WTC11 (cell line): Measurements from ENCODE around the gene LOC101059915.

Source experiments
- ATAC-seq: fragments of 200-7000 bp; cut with Tn5 transposase; 2 replicates; pipeline ENCODE4 v1.10.0; 2021; ENCODE audit warnings: mild to moderate bottlenecking, moderate library complexity
- CTCF ChIA-PET: fragments of 300-600 bp; sonication (Branson Sonifier 250); formaldehyde crosslinking; loops from one replicate; lab custom pipeline; 2021; ENCODE audit warnings: antibody characterized with exemption; lab: Charles Lee
- POLR2A ChIA-PET: fragments of 350-600 bp; sonication (Branson Sonifier 250); formaldehyde crosslinking; loops from one replicate; lab custom pipeline; 2021; ENCODE audit warnings: antibody characterized with exemption; lab: Charles Lee
- DNase-seq: peaks from one replicate; pipeline ENCODE4 v3.0.0; 2021; ENCODE audit warnings: low spot score
- H3K27ac Mint-ChIP-seq: 2 replicates; pipeline ENCODE4 v1.8.0; 2021; ENCODE audit warnings: mixed read lengths
- H3K27me3 Mint-ChIP-seq: 2 replicates; pipeline ENCODE4 v1.8.0; 2021; ENCODE audit warnings: low read depth, mild to moderate bottlenecking, moderate library complexity, mixed read lengths
- H3K36me3 Mint-ChIP-seq: 2 replicates; pipeline ENCODE4 v1.8.0; 2021; ENCODE audit warnings: mixed read lengths
- H3K4me1 Mint-ChIP-seq: 2 replicates; pipeline ENCODE4 v1.8.0; 2022; ENCODE audit warnings: mixed read lengths
- H3K4me3 Mint-ChIP-seq: 2 replicates; pipeline ENCODE4 v1.8.0; 2021; ENCODE audit warnings: mild to moderate bottlenecking, moderate library complexity, mixed read lengths
- H3K9me3 Mint-ChIP-seq: 2 replicates; pipeline ENCODE4 v1.8.0; 2021; ENCODE audit warnings: mixed read lengths
- CREB1 ChIP-seq: sonication (generic); formaldehyde crosslinking; IDR thresholded peaks from 2 replicates; pipeline ENCODE4 v1.8.0; 2023; ENCODE audit warnings: mild to moderate bottlenecking, missing genetic modification reagents
- ELF4 ChIP-seq: sonication (generic); formaldehyde crosslinking; IDR thresholded peaks from 2 replicates; pipeline ENCODE4 v1.8.1; 2022; ENCODE audit warnings: low read depth, mild to moderate bottlenecking, moderate library complexity, missing genetic modification reagents
- FOXP1 ChIP-seq: sonication (generic); formaldehyde crosslinking; IDR thresholded peaks from 2 replicates; pipeline ENCODE4 v1.8.0; 2022; ENCODE audit warnings: missing genetic modification reagents, mild to moderate bottlenecking, moderate library complexity, borderline replicate concordance
- HMGA2 ChIP-seq: fragments of 250-450 bp; sonication (Bioruptor Pico); IDR thresholded peaks from 2 replicates; pipeline ENCODE4 v1.4.0; 2021; ENCODE audit warnings: mild to moderate bottlenecking, moderate library complexity
- JAZF1 ChIP-seq: fragments of 250-450 bp; sonication (Bioruptor Pico); IDR thresholded peaks from 2 replicates; pipeline ENCODE4 v1.9.0; 2021; ENCODE audit warnings: moderate library complexity, mild to moderate bottlenecking, inconsistent platforms
- MXD4 ChIP-seq: fragments of 250-450 bp; sonication (Bioruptor Pico); IDR thresholded peaks from 2 replicates; pipeline ENCODE4 v1.8.0; 2021; ENCODE audit warnings: mild to moderate bottlenecking, moderate library complexity, borderline replicate concordance
- MYBL2 ChIP-seq: sonication (generic); formaldehyde crosslinking; IDR thresholded peaks from 2 replicates; pipeline ENCODE4 v1.8.1; 2023; ENCODE audit warnings: mild to moderate bottlenecking, moderate library complexity, missing genetic modification reagents
- SMAD4 ChIP-seq: sonication (generic); formaldehyde crosslinking; IDR thresholded peaks from 2 replicates; pipeline ENCODE4 v1.8.0; 2022; ENCODE audit warnings: mild to moderate bottlenecking, missing genetic modification reagents
- TEAD1 ChIP-seq: sonication (generic); formaldehyde crosslinking; IDR thresholded peaks from 2 replicates; pipeline ENCODE4 v1.8.0; 2022; ENCODE audit warnings: mild to moderate bottlenecking, missing genetic modification reagents
- TEAD4 ChIP-seq: sonication (generic); formaldehyde crosslinking; IDR thresholded peaks from 2 replicates; pipeline ENCODE4 v1.8.0; 2022; ENCODE audit warnings: mild to moderate bottlenecking, missing genetic modification reagents
- ZMAT4 ChIP-seq: fragments of 250-450 bp; sonication (Bioruptor Pico); IDR thresholded peaks from 2 replicates; pipeline ENCODE4 v1.9.0; 2021; ENCODE audit warnings: mild to moderate bottlenecking
- ZNF219 ChIP-seq: sonication (generic); formaldehyde crosslinking; IDR thresholded peaks from 2 replicates; pipeline ENCODE4 v1.8.0; 2023; ENCODE audit warnings: missing genetic modification reagents, mild to moderate bottlenecking, borderline replicate concordance
- ZNF263 ChIP-seq: sonication (generic); formaldehyde crosslinking; IDR thresholded peaks from 2 replicates; pipeline ENCODE4 v1.8.1; 2022; ENCODE audit warnings: low read depth, mild to moderate bottlenecking, moderate library complexity, missing genetic modification reagents
- ZNF317 ChIP-seq: sonication (generic); formaldehyde crosslinking; IDR thresholded peaks from 2 replicates; pipeline ENCODE4 v1.8.1; 2023; ENCODE audit warnings: low read depth, mild to moderate bottlenecking, moderate library complexity, missing genetic modification reagents, borderline replicate concordance
- ZNF396 ChIP-seq: fragments of 250-450 bp; sonication (Bioruptor Pico); IDR thresholded peaks from 2 replicates; pipeline ENCODE4 v1.8.0; 2021; ENCODE audit warnings: mild to moderate bottlenecking, moderate library complexity, borderline replicate concordance
- ZNF416 ChIP-seq: fragments of 250-450 bp; sonication (Bioruptor Pico); IDR thresholded peaks from 2 replicates; pipeline ENCODE4 v1.9.0; 2021; ENCODE audit warnings: mild to moderate bottlenecking, inconsistent platforms
- TF ChIP-seq, protein P1 (sequence below): sonication (generic); formaldehyde crosslinking; IDR thresholded peaks from 2 replicates; pipeline ENCODE4 v1.8.1; 2023; ENCODE audit warnings: mild to moderate bottlenecking, missing genetic modification reagents
- TF ChIP-seq, protein P2 (sequence below): sonication (generic); formaldehyde crosslinking; IDR thresholded peaks from 2 replicates; pipeline ENCODE4 v1.8.0; 2022; ENCODE audit warnings: mild to moderate bottlenecking, missing genetic modification reagents
- TF ChIP-seq, protein P3 (sequence below): sonication (generic); formaldehyde crosslinking; IDR thresholded peaks from 2 replicates; pipeline ENCODE4 v1.8.0; 2023; ENCODE audit warnings: missing genetic modification reagents, mild to moderate bottlenecking, borderline replicate concordance
- TF ChIP-seq, protein P4 (sequence below): sonication (generic); formaldehyde crosslinking; IDR thresholded peaks from 2 replicates; pipeline ENCODE4 v1.8.1; 2023; ENCODE audit warnings: mild to moderate bottlenecking, missing genetic modification reagents, borderline replicate concordance
- TF ChIP-seq, protein P5 (sequence below): sonication (generic); formaldehyde crosslinking; IDR thresholded peaks from 2 replicates; pipeline ENCODE4 v1.8.0; 2022; ENCODE audit warnings: mild to moderate bottlenecking, missing genetic modification reagents

Gene LOC101059915

DNA sequence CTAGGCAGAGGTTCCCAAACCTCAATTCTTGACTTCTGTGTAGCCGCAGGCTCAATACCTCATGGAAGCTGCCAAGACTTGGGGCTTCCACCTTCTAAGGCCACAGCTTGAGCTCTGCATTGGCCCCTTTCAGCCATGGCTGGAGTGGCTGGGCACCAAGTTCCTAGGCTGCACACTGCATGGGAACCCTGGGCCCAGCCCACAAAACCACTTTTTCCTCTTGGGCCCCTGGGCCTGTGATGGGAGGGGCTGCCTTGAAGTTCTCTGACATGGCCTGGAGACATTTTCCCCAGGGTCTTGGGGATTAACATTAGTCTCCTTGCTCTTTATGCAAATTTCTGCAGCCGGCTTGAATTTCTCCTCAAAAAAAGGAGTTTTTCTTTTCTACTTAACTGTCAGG, 14.0 kb upstream of the LOC101059915 start:
- ATAC-seq: no peak
- POLR2A ChIA-PET: no interaction called here
- TF ChIP-seq ZNF416 (CRISPR knock-in tag): no peak
- TF ChIP-seq ELF4 (CRISPR knock-in tag): no peak
- TF ChIP-seq FOXP1 (CRISPR knock-in tag): no peak
- TF ChIP-seq MXD4: no peak
- TF ChIP-seq ZMAT4 (CRISPR knock-in tag): no peak
- no peak for TF ChIP-seq TEAD4 (CRISPR knock-in tag)
- TF ChIP-seq, protein P1, sequence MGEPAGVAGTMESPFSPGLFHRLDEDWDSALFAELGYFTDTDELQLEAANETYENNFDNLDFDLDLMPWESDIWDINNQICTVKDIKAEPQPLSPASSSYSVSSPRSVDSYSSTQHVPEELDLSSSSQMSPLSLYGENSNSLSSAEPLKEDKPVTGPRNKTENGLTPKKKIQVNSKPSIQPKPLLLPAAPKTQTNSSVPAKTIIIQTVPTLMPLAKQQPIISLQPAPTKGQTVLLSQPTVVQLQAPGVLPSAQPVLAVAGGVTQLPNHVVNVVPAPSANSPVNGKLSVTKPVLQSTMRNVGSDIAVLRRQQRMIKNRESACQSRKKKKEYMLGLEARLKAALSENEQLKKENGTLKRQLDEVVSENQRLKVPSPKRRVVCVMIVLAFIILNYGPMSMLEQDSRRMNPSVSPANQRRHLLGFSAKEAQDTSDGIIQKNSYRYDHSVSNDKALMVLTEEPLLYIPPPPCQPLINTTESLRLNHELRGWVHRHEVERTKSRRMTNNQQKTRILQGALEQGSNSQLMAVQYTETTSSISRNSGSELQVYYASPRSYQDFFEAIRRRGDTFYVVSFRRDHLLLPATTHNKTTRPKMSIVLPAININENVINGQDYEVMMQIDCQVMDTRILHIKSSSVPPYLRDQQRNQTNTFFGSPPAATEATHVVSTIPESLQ (CRISPR knock-in tag): no peak
- TF ChIP-seq ZNF219 (CRISPR knock-in tag): no peak
- TF ChIP-seq JAZF1: no peak
- TF ChIP-seq, protein P2, sequence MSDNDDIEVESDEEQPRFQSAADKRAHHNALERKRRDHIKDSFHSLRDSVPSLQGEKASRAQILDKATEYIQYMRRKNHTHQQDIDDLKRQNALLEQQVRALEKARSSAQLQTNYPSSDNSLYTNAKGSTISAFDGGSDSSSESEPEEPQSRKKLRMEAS: no peak
- TF ChIP-seq ZNF317 (CRISPR knock-in tag): no peak
- no peak for TF ChIP-seq SMAD4
- no peak for TF ChIP-seq CREB1 (CRISPR knock-in tag)
- no peak for TF ChIP-seq MYBL2 (CRISPR knock-in tag)
- no peak for TF ChIP-seq TEAD1 (CRISPR knock-in tag)
- TF ChIP-seq, protein P3, sequence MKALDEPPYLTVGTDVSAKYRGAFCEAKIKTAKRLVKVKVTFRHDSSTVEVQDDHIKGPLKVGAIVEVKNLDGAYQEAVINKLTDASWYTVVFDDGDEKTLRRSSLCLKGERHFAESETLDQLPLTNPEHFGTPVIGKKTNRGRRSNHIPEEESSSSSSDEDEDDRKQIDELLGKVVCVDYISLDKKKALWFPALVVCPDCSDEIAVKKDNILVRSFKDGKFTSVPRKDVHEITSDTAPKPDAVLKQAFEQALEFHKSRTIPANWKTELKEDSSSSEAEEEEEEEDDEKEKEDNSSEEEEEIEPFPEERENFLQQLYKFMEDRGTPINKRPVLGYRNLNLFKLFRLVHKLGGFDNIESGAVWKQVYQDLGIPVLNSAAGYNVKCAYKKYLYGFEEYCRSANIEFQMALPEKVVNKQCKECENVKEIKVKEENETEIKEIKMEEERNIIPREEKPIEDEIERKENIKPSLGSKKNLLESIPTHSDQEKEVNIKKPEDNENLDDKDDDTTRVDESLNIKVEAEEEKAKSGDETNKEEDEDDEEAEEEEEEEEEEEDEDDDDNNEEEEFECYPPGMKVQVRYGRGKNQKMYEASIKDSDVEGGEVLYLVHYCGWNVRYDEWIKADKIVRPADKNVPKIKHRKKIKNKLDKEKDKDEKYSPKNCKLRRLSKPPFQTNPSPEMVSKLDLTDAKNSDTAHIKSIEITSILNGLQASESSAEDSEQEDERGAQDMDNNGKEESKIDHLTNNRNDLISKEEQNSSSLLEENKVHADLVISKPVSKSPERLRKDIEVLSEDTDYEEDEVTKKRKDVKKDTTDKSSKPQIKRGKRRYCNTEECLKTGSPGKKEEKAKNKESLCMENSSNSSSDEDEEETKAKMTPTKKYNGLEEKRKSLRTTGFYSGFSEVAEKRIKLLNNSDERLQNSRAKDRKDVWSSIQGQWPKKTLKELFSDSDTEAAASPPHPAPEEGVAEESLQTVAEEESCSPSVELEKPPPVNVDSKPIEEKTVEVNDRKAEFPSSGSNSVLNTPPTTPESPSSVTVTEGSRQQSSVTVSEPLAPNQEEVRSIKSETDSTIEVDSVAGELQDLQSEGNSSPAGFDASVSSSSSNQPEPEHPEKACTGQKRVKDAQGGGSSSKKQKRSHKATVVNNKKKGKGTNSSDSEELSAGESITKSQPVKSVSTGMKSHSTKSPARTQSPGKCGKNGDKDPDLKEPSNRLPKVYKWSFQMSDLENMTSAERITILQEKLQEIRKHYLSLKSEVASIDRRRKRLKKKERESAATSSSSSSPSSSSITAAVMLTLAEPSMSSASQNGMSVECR (CRISPR knock-in tag): no peak
- no peak for TF ChIP-seq ZNF396 (CRISPR knock-in tag)
- no peak for TF ChIP-seq ZNF263
- TF ChIP-seq, all 79 proteins: peak for 0
- H3K4me3 Mint-ChIP-seq: no peak overlapping the region
- H3K36me3 Mint-ChIP-seq: no peaks in the 10 kb centered on the region
- no peaks in the 10 kb centered on the region; the same call in 1 of the 2 replicates for H3K27me3 Mint-ChIP-seq
- CTCF ChIA-PET: interaction anchor here (3.2 kb wide), 1 partner anchor 30 kb away, joined by 10 read pairs; no protein-coding TSS in a partner anchor
- H3K4me1 Mint-ChIP-seq: 0 out of 2 replicates have a peak, but pooled peaks cover 2% of the 10 kb centered on the region
- no peak overlapping the region for H3K27ac Mint-ChIP-seq
- no peak for DNase-seq
- peaks cover 8% of the 10 kb centered on the region for H3K9me3 Mint-ChIP-seq

DNA sequence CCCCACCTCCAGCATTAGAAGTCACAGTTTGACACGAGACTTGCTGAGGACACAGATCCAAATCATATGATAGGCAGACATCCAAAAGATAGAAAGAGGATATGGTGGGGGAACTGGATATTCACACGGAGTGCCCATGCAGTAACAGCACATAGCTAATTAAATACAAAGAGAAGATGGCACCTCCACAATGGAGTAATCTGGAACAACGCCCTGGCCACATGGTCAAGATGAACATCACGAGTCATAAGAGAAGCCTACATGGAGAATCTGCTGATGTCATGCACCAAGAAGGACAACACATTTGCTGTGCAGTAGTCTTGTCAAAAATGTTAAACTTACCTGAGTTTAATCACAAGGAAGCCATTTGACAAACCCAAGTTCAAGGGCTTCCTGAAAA, 10.1 kb upstream of the LOC101059915 start:
- 0 out of 2 replicates have a peak, but pooled peaks cover 2% of the 10 kb centered on the region for H3K4me1 Mint-ChIP-seq
- peaks cover 8% of the 10 kb centered on the region for H3K9me3 Mint-ChIP-seq
- H3K4me3 Mint-ChIP-seq: no peak overlapping the region
- ATAC-seq (no peak), DNase-seq (no peak)
- ChIA-PET POLR2A (no interaction called here), CTCF (no interaction called here)
- H3K27ac Mint-ChIP-seq: no peak overlapping the region
- no peaks in the 10 kb centered on the region for H3K36me3 Mint-ChIP-seq
- no peak for TF ChIP-seq HMGA2 (CRISPR knock-in tag)
- TF ChIP-seq, protein P4, sequence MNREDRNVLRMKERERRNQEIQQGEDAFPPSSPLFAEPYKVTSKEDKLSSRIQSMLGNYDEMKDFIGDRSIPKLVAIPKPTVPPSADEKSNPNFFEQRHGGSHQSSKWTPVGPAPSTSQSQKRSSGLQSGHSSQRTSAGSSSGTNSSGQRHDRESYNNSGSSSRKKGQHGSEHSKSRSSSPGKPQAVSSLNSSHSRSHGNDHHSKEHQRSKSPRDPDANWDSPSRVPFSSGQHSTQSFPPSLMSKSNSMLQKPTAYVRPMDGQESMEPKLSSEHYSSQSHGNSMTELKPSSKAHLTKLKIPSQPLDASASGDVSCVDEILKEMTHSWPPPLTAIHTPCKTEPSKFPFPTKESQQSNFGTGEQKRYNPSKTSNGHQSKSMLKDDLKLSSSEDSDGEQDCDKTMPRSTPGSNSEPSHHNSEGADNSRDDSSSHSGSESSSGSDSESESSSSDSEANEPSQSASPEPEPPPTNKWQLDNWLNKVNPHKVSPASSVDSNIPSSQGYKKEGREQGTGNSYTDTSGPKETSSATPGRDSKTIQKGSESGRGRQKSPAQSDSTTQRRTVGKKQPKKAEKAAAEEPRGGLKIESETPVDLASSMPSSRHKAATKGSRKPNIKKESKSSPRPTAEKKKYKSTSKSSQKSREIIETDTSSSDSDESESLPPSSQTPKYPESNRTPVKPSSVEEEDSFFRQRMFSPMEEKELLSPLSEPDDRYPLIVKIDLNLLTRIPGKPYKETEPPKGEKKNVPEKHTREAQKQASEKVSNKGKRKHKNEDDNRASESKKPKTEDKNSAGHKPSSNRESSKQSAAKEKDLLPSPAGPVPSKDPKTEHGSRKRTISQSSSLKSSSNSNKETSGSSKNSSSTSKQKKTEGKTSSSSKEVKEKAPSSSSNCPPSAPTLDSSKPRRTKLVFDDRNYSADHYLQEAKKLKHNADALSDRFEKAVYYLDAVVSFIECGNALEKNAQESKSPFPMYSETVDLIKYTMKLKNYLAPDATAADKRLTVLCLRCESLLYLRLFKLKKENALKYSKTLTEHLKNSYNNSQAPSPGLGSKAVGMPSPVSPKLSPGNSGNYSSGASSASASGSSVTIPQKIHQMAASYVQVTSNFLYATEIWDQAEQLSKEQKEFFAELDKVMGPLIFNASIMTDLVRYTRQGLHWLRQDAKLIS: no peak
- TF ChIP-seq, protein P5, sequence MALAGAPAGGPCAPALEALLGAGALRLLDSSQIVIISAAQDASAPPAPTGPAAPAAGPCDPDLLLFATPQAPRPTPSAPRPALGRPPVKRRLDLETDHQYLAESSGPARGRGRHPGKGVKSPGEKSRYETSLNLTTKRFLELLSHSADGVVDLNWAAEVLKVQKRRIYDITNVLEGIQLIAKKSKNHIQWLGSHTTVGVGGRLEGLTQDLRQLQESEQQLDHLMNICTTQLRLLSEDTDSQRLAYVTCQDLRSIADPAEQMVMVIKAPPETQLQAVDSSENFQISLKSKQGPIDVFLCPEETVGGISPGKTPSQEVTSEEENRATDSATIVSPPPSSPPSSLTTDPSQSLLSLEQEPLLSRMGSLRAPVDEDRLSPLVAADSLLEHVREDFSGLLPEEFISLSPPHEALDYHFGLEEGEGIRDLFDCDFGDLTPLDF (CRISPR knock-in tag): no peak
- no peaks in the 10 kb centered on the region; the same call in 1 of the 2 replicates for H3K27me3 Mint-ChIP-seq
